Endothelial cell of umbilical vein (primary cell): Measurements from ENCODE around the gene PDGFRB. TPM values are rescaled to one million over a fixed set of nuclear protein-coding genes. Genes with fewer than 3 reads are reported as not detected.

Source experiments
- BruUV-seq: library from RNA; stranded (reverse); fragments of 400-500 nt; replicated peaks from 2 replicates; lab custom pipeline; 2021; lab: Mats Ljungman, UMichigan
- CTCF ChIA-PET: fragments of 300-600, 350-600 bp; sonication (Branson Sonifier 250); formaldehyde crosslinking; loops from one replicate; lab custom pipeline; 2021; ENCODE audit warnings: antibody characterized with exemption, inconsistent platforms; lab: Charles Lee
- POLR2A ChIA-PET: fragments of 300-600, 350-600 bp; sonication (Branson Sonifier 250); formaldehyde crosslinking; loops from one replicate; lab custom pipeline; 2021; ENCODE audit warnings: antibody characterized with exemption, inconsistent platforms; lab: Charles Lee
- DNase-seq: peaks from one replicate; pipeline ENCODE4 v3.0.0-alpha.2; 2011; ENCODE audit warnings: low read depth, low spot score
- FAIRE-seq: peaks from 2 replicates; lab custom pipeline; 2011; peaks lifted over from hg19 to GRCh38; lab: Jason Lieb, UNC
- H2AFZ ChIP-seq: 2 replicates; pipeline ENCODE4 v1.6.0; 2012; ENCODE audit warnings: low read depth, low read length, control low read depth, inconsistent platforms
- H3K27ac ChIP-seq: 2 replicates; pipeline ENCODE4 v1.5.1; 2011; ENCODE audit warnings: low read depth, mild to moderate bottlenecking, control low read depth, low read length, moderate library complexity; ENCODE audit not compliant: insufficient read depth
- H3K27me3 ChIP-seq, 2 experiments: 2 replicates each; pipeline versions ENCODE4 v1.6.0 to v1.6.1; 2011; ENCODE audit warnings: low read length in 2 of 2, mixed read lengths in 1 of 2; ENCODE audit not compliant: control insufficient read depth in 2 of 2, insufficient read depth in 2 of 2
- H3K36me3 ChIP-seq, 2 experiments: 2 replicates in 1 of 2; 3 replicates in 1 of 2; pipeline ENCODE4 v1.5.1; 2011; ENCODE audit warnings: low read length in 2 of 2, mild to moderate bottlenecking in 1 of 2, moderate library complexity in 1 of 2; ENCODE audit not compliant: control insufficient read depth in 2 of 2, insufficient read depth in 2 of 2; ENCODE audit errors: extremely low read depth in 1 of 2
- H3K4me1 ChIP-seq: 3 replicates; pipeline ENCODE4 v1.5.1; 2011; ENCODE audit warnings: mild to moderate bottlenecking, low read length; ENCODE audit not compliant: control insufficient read depth, insufficient read depth; ENCODE audit errors: extremely low read depth
- H3K4me2 ChIP-seq: 2 replicates; pipeline ENCODE4 v1.6.1; 2011; ENCODE audit warnings: low read length, control low read depth, mixed read lengths; ENCODE audit not compliant: insufficient read depth
- H3K4me3 ChIP-seq, 3 experiments: fragments of 200-600 bp in 1 of 3; sonication (generic), shearing (Covaris generic) in 1 of 3; replicated peaks in 1 of 3; 2 replicates each; pipeline ENCODE4 v1.5.1; 2011 to 2016; ENCODE audit warnings: control low read depth in 3 of 3, low read length in 3 of 3, mild to moderate bottlenecking in 2 of 3, inconsistent platforms in 1 of 3, low read depth in 1 of 3, moderate library complexity in 1 of 3; ENCODE audit not compliant: insufficient read depth in 1 of 3
- H3K79me2 ChIP-seq: 2 replicates; pipeline ENCODE4 v1.6.0; 2012; ENCODE audit warnings: low read length, inconsistent platforms; ENCODE audit not compliant: control insufficient read depth, insufficient read depth
- H3K9ac ChIP-seq: replicated peaks from 2 replicates; pipeline ENCODE3; 2011; ENCODE audit warnings: low read length, control low read depth; ENCODE audit not compliant: insufficient read depth; ENCODE audit errors: extremely low read depth
- H3K9me1 ChIP-seq: replicated peaks from 3 replicates; pipeline ENCODE4 v1.6.0; 2011; ENCODE audit warnings: mild to moderate bottlenecking, low read length; ENCODE audit not compliant: control insufficient read depth, insufficient read depth; ENCODE audit errors: extremely low read depth
- H3K9me3 ChIP-seq: replicated peaks from 2 replicates; pipeline ENCODE4 v1.5.1; 2012; ENCODE audit warnings: low read length, inconsistent platforms; ENCODE audit not compliant: control insufficient read depth, insufficient read depth
- H4K20me1 ChIP-seq: replicated peaks from 2 replicates; pipeline ENCODE3; 2011; ENCODE audit warnings: mild to moderate bottlenecking, low read length; ENCODE audit not compliant: control insufficient read depth, insufficient read depth; ENCODE audit errors: extremely low read depth
- EZH2 ChIP-seq: IDR thresholded peaks from 2 replicates; pipeline ENCODE4 v1.6.1; 2012; ENCODE audit warnings: borderline replicate concordance, low read depth, mild to moderate bottlenecking, moderate library complexity, low read length, inconsistent platforms; ENCODE audit not compliant: severe bottlenecking
- FOS ChIP-seq: IDR thresholded peaks from 2 replicates; pipeline ENCODE4 v1.6.1; 2011; ENCODE audit warnings: mild to moderate bottlenecking, low read length, moderate library complexity, borderline replicate concordance; ENCODE audit not compliant: insufficient read depth
- JUN ChIP-seq: IDR thresholded peaks from 2 replicates; pipeline ENCODE4 v1.6.1; 2011; ENCODE audit warnings: borderline replicate concordance, low read depth; ENCODE audit not compliant: insufficient read length, insufficient read depth
- MYC ChIP-seq: IDR thresholded peaks from one replicate; pipeline ENCODE4 v1.6.1; 2011; ENCODE audit warnings: mild to moderate bottlenecking, low read depth, low read length
- dilution Hi-C: fragments of 300-500 bp; cut with MboI; formaldehyde crosslinking; loops from one replicate; pipeline ENCODE4 v1.15.0; 2019; ENCODE audit warnings: low sequenced_read_pairs; ENCODE audit not compliant: extremely low pct_ligation_motif_present
- intact Hi-C: fragments of 100-400 bp; cut with micrococcal nuclease; formaldehyde crosslinking; loops from one replicate; pipeline ENCODE4 v1.10.0; 2022
- polyA plus RNA-seq, 4 experiments: library from polyadenylated mRNA; depleted of rRNA in 3 of 4; stranded (reverse) in 3 of 4; unstranded in 1 of 4; fragments of >200 nt; gene quantifications; 2 replicates each; pipeline versions ENCODE4 v1.2.1 to v1.2.3, GENCODE V29; 2011 to 2012; ENCODE audit warnings: missing spikeins in 1 of 4
- total RNA-seq: library from RNA; stranded (reverse); gene quantifications from 2 replicates; pipeline ENCODE4 v1.2.3, GENCODE V29; 2021
- TF ChIP-seq, protein P1 (sequence below): IDR thresholded peaks from 2 replicates; pipeline ENCODE4 v1.6.1; 2011; ENCODE audit not compliant: insufficient read depth, insufficient read length
- TF ChIP-seq, protein P2 (sequence below), 2 donors: IDR thresholded peaks; 1 replicate in 1 of 2; 2 replicates in 1 of 2; pipeline ENCODE4 v1.5.1; 2011; ENCODE audit warnings: low read length in 2 of 2, mild to moderate bottlenecking in 2 of 2, moderate library complexity in 2 of 2, control low read depth in 1 of 2, inconsistent platforms in 1 of 2, low read depth in 1 of 2; ENCODE audit not compliant: insufficient read depth in 1 of 2; ENCODE audit errors: extremely low read depth in 1 of 2

PDGFRB gene
- total and polyA plus RNA-seq, 2 donors (not counting 3 experiments of a cell fraction or from before 2014, with no cell fraction given), result 1.4 to 1.7 TPM

DNA sequence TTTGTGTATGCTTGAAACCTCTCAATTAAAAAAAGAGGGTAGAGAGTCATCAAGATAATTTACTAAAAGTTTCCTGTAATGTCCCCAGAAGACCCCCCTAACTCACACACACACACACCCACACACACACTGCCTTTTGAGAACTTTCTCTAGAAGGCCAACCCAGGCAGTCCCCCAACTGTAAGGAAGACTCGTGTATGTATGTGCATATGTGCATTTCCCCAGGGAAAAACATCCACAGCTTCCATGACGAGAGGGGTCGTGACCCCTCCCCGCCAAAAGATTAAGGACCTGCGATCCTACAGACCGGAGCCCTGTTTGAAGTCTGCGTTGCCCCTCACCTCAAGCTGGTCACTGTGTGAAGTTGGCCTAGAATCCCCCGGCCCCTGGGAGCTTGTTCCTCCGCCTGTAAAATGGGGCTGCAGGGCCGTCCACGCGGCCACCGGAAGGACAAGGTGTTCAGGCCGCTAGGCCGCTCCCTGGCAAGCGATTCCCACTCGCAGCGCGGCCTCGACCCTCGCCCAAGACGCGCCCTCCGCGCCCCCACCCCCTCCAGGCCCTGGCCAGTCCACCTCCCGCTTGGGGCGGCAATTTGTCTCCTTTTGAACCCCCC is 10.5 kb upstream of the PDGFRB start:
- no peak overlapping the region for H3K9ac ChIP-seq
- H3K9me3 ChIP-seq, result no peaks in the 10 kb centered on the region
- H3K9me1 ChIP-seq, result no peaks in the 10 kb centered on the region
- no peaks in the 10 kb centered on the region for H4K20me1 ChIP-seq
- H3K36me3 ChIP-seq, result no peaks in the 10 kb centered on the region
- CTCF ChIA-PET, result interaction anchor here (0.9 to 1.4 kb wide), 2 partner anchors 26 to 52 kb away, joined by 3 read pairs; no protein-coding TSS in a partner anchor
- no peak for TF ChIP-seq MYC
- TF ChIP-seq EZH2, result no peak
- TF ChIP-seq, protein P1, sequence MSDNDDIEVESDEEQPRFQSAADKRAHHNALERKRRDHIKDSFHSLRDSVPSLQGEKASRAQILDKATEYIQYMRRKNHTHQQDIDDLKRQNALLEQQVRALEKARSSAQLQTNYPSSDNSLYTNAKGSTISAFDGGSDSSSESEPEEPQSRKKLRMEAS, result no peak
- TF ChIP-seq JUN, result no peak
- no peak for TF ChIP-seq FOS
- TF ChIP-seq, protein P2, sequence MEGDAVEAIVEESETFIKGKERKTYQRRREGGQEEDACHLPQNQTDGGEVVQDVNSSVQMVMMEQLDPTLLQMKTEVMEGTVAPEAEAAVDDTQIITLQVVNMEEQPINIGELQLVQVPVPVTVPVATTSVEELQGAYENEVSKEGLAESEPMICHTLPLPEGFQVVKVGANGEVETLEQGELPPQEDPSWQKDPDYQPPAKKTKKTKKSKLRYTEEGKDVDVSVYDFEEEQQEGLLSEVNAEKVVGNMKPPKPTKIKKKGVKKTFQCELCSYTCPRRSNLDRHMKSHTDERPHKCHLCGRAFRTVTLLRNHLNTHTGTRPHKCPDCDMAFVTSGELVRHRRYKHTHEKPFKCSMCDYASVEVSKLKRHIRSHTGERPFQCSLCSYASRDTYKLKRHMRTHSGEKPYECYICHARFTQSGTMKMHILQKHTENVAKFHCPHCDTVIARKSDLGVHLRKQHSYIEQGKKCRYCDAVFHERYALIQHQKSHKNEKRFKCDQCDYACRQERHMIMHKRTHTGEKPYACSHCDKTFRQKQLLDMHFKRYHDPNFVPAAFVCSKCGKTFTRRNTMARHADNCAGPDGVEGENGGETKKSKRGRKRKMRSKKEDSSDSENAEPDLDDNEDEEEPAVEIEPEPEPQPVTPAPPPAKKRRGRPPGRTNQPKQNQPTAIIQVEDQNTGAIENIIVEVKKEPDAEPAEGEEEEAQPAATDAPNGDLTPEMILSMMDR (IDR thresholded peaks at IDR 0.05; ENCODE audit: extremely low read depth in 1 of 2, insufficient read depth in 1 of 2, low read depth in 1 of 2, low read length in 2 of 2), result no peak
- no peaks in the 10 kb centered on the region for H3K4me1 ChIP-seq
- no peak overlapping the region for H2AFZ ChIP-seq
- intact Hi-C loops (no loop called here), dilution Hi-C loops (no loop called here)
- DNase-seq (no peak), FAIRE-seq (no peak)
- H3K27me3 ChIP-seq, result peaks cover 40 to 41% of the 10 kb centered on the region in 2 experiments
- no peak overlapping the region for H3K27ac ChIP-seq
- H3K4me3 ChIP-seq, result no peak overlapping the region
- BruUV-seq, result no TSS peak
- POLR2A ChIA-PET, result no interaction called here
- H3K79me2 ChIP-seq, result no peaks in the 10 kb centered on the region
- no peak overlapping the region for H3K4me2 ChIP-seq
